ENCODE results near the gene TF. TPM values are rescaled to one million over a fixed set of nuclear protein-coding genes. Genes with fewer than 3 reads are reported as not detected.

TF gene
- total RNA-seq, 4 donors from 2014 or later, result 17.0 to 111 (median 31.9) TPM

DNA sequence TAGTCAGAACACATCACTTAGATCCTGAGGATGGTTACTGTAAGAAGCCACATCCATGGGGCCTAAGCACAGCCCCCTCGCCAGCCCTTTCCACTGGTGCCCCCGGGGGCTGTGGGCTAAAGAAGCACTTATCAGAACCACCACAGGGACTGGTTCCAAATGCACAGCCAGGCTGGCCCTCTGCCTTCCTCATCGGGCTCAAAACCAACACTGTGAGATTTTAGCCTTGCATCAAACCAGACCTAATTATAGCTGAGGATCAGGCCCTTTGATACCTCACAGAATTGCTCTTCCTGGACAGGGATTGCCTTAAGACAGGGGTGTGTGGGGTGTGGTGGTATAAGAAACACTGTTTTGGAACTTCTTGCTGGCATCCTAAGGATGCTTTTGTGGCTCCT lies 83.1 kb downstream of the TF start:
- DNase-seq (ENCODE audit: low spot score) (no peak), ATAC-seq (ENCODE audit: low FRiP score) (no peak)
- TF ChIP-seq, protein P1, sequence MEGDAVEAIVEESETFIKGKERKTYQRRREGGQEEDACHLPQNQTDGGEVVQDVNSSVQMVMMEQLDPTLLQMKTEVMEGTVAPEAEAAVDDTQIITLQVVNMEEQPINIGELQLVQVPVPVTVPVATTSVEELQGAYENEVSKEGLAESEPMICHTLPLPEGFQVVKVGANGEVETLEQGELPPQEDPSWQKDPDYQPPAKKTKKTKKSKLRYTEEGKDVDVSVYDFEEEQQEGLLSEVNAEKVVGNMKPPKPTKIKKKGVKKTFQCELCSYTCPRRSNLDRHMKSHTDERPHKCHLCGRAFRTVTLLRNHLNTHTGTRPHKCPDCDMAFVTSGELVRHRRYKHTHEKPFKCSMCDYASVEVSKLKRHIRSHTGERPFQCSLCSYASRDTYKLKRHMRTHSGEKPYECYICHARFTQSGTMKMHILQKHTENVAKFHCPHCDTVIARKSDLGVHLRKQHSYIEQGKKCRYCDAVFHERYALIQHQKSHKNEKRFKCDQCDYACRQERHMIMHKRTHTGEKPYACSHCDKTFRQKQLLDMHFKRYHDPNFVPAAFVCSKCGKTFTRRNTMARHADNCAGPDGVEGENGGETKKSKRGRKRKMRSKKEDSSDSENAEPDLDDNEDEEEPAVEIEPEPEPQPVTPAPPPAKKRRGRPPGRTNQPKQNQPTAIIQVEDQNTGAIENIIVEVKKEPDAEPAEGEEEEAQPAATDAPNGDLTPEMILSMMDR (IDR thresholded peaks at IDR 0.05), result no peak

DNA sequence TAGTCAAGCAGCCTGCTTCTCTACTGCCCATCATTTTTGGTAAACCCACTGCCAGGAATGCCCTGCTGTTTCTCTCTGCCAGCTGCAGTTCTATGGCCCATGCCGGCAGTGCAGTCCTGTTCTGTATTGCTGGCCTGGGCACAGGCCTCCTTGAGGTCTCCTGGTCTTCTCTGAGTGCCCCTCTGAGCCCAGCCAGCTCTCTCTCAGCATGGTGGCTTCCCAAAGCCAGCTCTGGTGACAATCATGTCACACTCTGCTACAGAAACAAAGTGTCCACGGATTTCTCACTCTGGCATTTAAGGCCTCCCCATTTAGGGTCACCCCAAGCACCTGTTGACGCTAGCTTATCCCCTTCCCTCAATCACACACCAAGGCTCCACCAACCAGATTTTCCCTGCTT lies 83.9 kb downstream of the TF start:
- TF ChIP-seq, protein P1 (IDR thresholded peaks at IDR 0.05), result no peak
- ATAC-seq (ENCODE audit: low FRiP score), result no peak
- DNase-seq (ENCODE audit: low spot score), result no peak

DNA sequence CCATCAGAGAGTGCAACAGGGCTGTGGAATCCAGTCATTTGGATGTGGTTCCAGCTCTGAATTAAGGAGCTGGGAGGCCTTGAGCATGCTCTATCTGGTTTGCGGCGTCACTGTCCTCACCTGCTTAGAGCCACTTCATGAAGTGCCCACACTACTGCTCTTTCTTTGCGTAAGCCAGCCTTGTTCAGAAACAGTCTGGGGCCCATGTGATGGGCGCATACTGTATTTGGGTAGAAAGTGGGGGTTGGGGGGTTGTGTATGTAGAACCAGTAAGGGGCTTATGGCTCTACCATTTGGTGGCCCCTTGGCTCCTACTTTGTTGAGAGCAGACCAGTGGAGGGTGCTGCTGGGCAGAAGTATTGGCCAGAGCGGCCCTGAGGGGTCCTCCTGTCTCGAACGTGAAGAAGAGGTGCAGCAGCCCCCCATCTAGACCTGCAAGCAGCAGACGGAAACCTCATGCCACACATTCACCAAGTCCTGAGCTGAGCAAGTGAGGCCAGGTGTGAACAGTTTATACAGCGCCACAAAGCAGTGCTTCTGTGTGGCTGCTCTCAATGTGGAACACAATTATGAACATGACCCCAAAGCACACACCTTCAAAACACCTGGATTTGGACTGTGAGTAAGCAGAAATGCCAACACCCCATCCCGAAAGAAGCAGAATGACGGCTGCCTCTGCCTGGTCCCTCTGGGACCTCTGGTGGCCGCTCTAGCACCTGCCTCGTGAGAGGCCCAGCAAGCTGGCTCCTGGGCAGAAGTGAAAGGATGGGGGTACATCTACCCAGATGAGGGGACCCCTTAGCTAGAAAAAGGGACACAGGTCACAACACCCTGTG lies 86.0 kb downstream of the TF start:
- ATAC-seq (ENCODE audit: low FRiP score) (no peak), DNase-seq (ENCODE audit: low spot score) (no peak)
- TF ChIP-seq, protein P1 (IDR thresholded peaks at IDR 0.05), result no peak

DNA sequence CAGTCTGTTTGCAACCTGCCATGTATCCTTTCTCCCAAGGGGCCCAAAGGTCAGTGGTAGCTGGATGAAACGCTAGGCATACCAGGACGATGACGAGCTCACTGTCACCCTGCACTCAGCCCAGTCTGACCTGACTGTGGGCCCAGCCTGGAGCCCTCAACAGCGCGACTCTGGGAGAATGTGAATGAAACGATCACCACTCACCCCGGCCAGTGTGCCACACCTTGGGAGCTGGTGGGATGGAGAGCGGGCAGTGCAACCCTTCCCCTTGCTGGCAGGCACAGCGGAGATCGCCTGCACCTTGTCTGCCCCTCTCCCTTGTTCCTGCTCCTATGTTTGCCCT lies 86.6 kb downstream of the TF start:
- ATAC-seq (ENCODE audit: low FRiP score) (no peak), DNase-seq (ENCODE audit: low spot score) (no peak)
- TF ChIP-seq, protein P1 (IDR thresholded peaks at IDR 0.05), result no peak

- ATAC-seq (ENCODE audit: low FRiP score), result no peak
Measured at GRCh38 chr3:133833267-133833666, 87.1 kb downstream of the TF start.

DNA sequence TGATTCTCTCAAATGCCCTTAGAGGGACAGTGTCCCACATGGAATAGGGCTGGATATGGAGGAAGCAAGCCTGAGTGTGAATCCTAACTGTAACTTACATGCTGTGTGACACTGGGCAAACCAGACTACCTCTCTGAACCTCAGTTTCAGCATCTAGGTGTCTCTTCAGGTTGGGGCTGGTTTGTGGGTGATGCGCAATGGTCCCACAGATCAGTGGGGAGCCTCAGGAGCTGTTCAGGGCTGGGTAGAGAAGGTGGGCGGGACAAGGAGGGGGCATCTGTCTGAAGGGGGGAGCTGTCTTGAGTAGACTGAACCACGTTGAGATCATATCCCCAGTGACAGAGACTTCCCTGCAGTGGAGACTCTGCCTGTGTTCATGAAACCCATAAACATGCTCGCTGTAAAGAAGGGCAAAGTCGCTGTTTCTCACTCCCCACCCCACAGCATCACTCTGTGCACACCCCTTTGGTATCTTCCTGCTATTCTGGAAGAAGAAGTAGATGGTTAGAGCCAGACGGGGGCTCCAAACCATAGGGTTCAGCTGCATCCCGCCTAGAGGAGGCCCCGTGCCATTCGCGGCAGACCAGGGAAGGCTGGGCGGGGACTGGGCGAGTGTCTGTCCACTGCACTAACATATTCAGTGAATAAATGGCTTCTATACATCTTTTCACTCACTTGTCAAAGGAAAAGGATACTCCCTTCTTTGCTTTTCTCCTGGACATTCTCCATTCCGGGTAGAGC lies 87.9 kb downstream of the TF start:
- DNase-seq (ENCODE audit: low spot score) (no peak), ATAC-seq (ENCODE audit: low FRiP score) (no peak)
- TF ChIP-seq, protein P1 (IDR thresholded peaks at IDR 0.05), result no peak

More at GRCh38 chr3:133833267-133833666, 87.1 kb downstream of the TF start:
- TF ChIP-seq, protein P1 (IDR thresholded peaks at IDR 0.05), result no peak
- DNase-seq (ENCODE audit: low spot score), result no peak

Measured in omental fat pad (tissue), 4 donors.